Colonic mucosa (tissue), 4 donors: Measurements from ENCODE around the gene UBE2E1. TPM values are rescaled to one million over a fixed set of nuclear protein-coding genes. Genes with fewer than 3 reads are reported as not detected.

Source experiments
- DNase-seq: peaks from one replicate; pipeline ENCODE4 v3.0.0-alpha.2; 2020
- H3K27ac ChIP-seq: fragments of 200-600 bp; one replicate; pipeline ENCODE4 v1.8.0; 2021
- H3K27me3 ChIP-seq: fragments of 200-600 bp; one replicate; pipeline ENCODE4 v1.8.0; 2021
- H3K36me3 ChIP-seq: fragments of 200-600 bp; one replicate; pipeline ENCODE4 v1.8.0; 2021
- H3K4me1 ChIP-seq: fragments of 200-600 bp; one replicate; pipeline ENCODE4 v1.8.0; 2021; ENCODE audit warnings: mild to moderate bottlenecking
- H3K4me3 ChIP-seq: fragments of 200-600 bp; one replicate; pipeline ENCODE4 v1.8.0; 2021
- H3K9ac ChIP-seq, 2 donors: one replicate each; pipeline ENCODE4 v1.7.0; 2013; ENCODE audit warnings: control low read depth in 2 of 2, low read depth in 2 of 2, low read length in 2 of 2
- H3K9me3 ChIP-seq: fragments of 200-600 bp; one replicate; pipeline ENCODE4 v1.8.0; 2021
- CTCF ChIP-seq: fragments of 200-600 bp; IDR thresholded peaks from one replicate; pipeline ENCODE4 v1.8.0; 2022; ENCODE audit warnings: antibody characterized with exemption, mild to moderate bottlenecking
- intact Hi-C: fragments of 100-400 bp; cut with DNase I; formaldehyde crosslinking; loops from one replicate; pipeline ENCODE4 v1.14.1; 2022
- total RNA-seq, 2 donors: library from RNA; stranded (reverse); fragmentation: NEBNext Ultra II Directional in 1 of 2; extraction: Animal tissue kit (Norgen Biotek cat#: 25700) in 1 of 2; gene quantifications; one replicate each; pipeline ENCODE4 v1.2.1, GENCODE V29; 2021
- donor health status: healthy.
- donor health status: DM: no; HTN: no; CAD: no.
- donor health status: DM: no; HTN: no; CAD: no.

Gene UBE2E1
- total RNA-seq, 2 donors from 2014 or later, result 68.6 to 81.7 TPM

- no peak for TF ChIP-seq CTCF
Measured at GRCh38 chr3:23775254-23775909, 30.4 kb upstream of the UBE2E1 start.

GRCh38 chr3:23776352-23776891 is 29.3 kb upstream of the UBE2E1 start:
- no peak for DNase-seq
- intact Hi-C loops, result no loop called here
- no peak overlapping the region for H3K9ac ChIP-seq
- TF ChIP-seq CTCF, result no peak
- no peak overlapping the region for H3K27ac ChIP-seq
- H3K27me3 ChIP-seq, result no peaks in the 10 kb centered on the region
- H3K4me3 ChIP-seq, result no peak overlapping the region
- H3K9me3 ChIP-seq, result no peaks in the 10 kb centered on the region
- no peaks in the 10 kb centered on the region for H3K36me3 ChIP-seq
- no peaks in the 10 kb centered on the region for H3K4me1 ChIP-seq

More at GRCh38 chr3:23775254-23775909, 30.4 kb upstream of the UBE2E1 start:
- H3K27ac ChIP-seq, result no peak overlapping the region
- no peaks in the 10 kb centered on the region for H3K27me3 ChIP-seq
- H3K4me3 ChIP-seq, result no peak overlapping the region
- DNase-seq, result no peak
- H3K9me3 ChIP-seq, result no peaks in the 10 kb centered on the region
- H3K4me1 ChIP-seq, result no peaks in the 10 kb centered on the region
- intact Hi-C loops, result no loop called here
- H3K9ac ChIP-seq, result no peak overlapping the region
- no peaks in the 10 kb centered on the region for H3K36me3 ChIP-seq

- Histone ChIP-seq H3K4me1 (no peaks in the 10 kb centered on the region), H3K27me3 (no peaks in the 10 kb centered on the region), H3K9me3 (no peaks in the 10 kb centered on the region), H3K4me3 (no peak overlapping the region), H3K9ac (no peak overlapping the region), H3K36me3 (no peaks in the 10 kb centered on the region), H3K27ac (no peak overlapping the region)
- intact Hi-C loops, result no loop called here
- TF ChIP-seq CTCF, result no peak
- DNase-seq, result no peak
Measured at GRCh38 chr3:23778446-23778845, 27.3 kb upstream of the UBE2E1 start.

- no peak for TF ChIP-seq CTCF
- no peak overlapping the region for H3K9ac ChIP-seq
- no peak overlapping the region for H3K27ac ChIP-seq
- no peaks in the 10 kb centered on the region for H3K36me3 ChIP-seq
- intact Hi-C loops, result no loop called here
- H3K4me1 ChIP-seq, result no peaks in the 10 kb centered on the region
- no peaks in the 10 kb centered on the region for H3K27me3 ChIP-seq
- H3K9me3 ChIP-seq, result no peaks in the 10 kb centered on the region
- no peak overlapping the region for H3K4me3 ChIP-seq
- DNase-seq, result no peak
Measured at GRCh38 chr3:23779841-23780240, 25.9 kb upstream of the UBE2E1 start.

GRCh38 chr3:23781051-23781450 is 24.7 kb upstream of the UBE2E1 start:
- no peak for TF ChIP-seq CTCF
- Histone ChIP-seq H3K36me3 (no peaks in the 10 kb centered on the region), H3K9me3 (no peaks in the 10 kb centered on the region), H3K9ac (no peak overlapping the region), H3K4me3 (no peak overlapping the region), H3K27me3 (no peaks in the 10 kb centered on the region), H3K4me1 (no peaks in the 10 kb centered on the region), H3K27ac (no peak overlapping the region)
- intact Hi-C loops, result no loop called here
- DNase-seq, result no peak
